ENCODE results near the gene BOC. TPM values are rescaled to one million over a fixed set of nuclear protein-coding genes. Genes with fewer than 3 reads are reported as not detected.

Gene BOC
- total and polyA plus RNA-seq, 2 of the 13 experiments (the other 11 are each of a cell fraction or from before 2014, with no cell fraction given): 0.04 TPM; not detected in 1

DNA sequence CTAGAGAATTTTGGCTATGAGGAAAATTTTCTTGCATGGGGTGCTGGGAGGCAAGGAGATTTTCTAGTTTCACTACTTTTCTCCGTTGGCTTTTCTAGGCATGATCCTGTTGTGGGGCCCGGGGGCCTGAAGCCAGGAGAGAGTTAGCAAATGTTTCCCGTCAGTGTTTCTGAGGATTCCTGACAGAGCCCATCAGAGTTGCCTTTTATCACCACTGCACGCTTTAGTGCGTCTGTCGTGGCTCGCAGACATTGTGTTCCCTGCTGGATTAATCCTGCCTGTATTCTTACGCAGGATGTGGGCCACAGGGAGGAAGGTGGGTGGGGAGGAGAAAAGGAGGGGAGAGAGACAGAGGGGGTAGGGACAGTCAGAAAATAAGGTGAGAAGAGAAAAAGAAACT, 18.1 kb upstream of the BOC start:
- POLR2A ChIA-PET: no interaction called here
- TF ChIP-seq ZNF549 (CRISPR knock-in tag; IDR thresholded peaks at IDR 0.05) (no peak), ZFP82 (CRISPR knock-in tag; IDR thresholded peaks at IDR 0.05; ENCODE audit: borderline replicate concordance) (no peak), ZSCAN22 (CRISPR knock-in tag; IDR thresholded peaks at IDR 0.05) (no peak), ZNF256 (CRISPR knock-in tag; conservative IDR thresholded peaks at IDR 0.05) (no peak), ZNF883 (CRISPR knock-in tag; IDR thresholded peaks at IDR 0.05; ENCODE audit: not compliant biosample characterization) (no peak), KLF13 (CRISPR knock-in tag; IDR thresholded peaks at IDR 0.05) (no peak)
- TF ChIP-seq, protein P1, sequence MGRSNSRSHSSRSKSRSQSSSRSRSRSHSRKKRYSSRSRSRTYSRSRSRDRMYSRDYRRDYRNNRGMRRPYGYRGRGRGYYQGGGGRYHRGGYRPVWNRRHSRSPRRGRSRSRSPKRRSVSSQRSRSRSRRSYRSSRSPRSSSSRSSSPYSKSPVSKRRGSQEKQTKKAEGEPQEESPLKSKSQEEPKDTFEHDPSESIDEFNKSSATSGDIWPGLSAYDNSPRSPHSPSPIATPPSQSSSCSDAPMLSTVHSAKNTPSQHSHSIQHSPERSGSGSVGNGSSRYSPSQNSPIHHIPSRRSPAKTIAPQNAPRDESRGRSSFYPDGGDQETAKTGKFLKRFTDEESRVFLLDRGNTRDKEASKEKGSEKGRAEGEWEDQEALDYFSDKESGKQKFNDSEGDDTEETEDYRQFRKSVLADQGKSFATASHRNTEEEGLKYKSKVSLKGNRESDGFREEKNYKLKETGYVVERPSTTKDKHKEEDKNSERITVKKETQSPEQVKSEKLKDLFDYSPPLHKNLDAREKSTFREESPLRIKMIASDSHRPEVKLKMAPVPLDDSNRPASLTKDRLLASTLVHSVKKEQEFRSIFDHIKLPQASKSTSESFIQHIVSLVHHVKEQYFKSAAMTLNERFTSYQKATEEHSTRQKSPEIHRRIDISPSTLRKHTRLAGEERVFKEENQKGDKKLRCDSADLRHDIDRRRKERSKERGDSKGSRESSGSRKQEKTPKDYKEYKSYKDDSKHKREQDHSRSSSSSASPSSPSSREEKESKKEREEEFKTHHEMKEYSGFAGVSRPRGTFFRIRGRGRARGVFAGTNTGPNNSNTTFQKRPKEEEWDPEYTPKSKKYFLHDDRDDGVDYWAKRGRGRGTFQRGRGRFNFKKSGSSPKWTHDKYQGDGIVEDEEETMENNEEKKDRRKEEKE (IDR thresholded peaks at IDR 0.05): no peak
- no peak for ATAC-seq

More for the DNA sequence above, 18.1 kb upstream of the BOC start:
- Histone ChIP-seq H2AFZ (ENCODE audit: low read length) (no peak overlapping the region), H3K79me2 (ENCODE audit: insufficient read depth, low read length) (no peaks in the 10 kb centered on the region), H3K4me1 (ENCODE audit: insufficient read depth, low read length) (no peaks in the 10 kb centered on the region), H3K36me3 (replicated peaks in 1 of 2; ENCODE audit: control insufficient read depth in 1 of 2, insufficient read depth in 2 of 2, low read length in 2 of 2) (no peaks in the 10 kb centered on the region), H3K27ac (ENCODE audit: extremely low read length, insufficient read depth, low read length) (no peak overlapping the region), H3K4me3 (replicated peaks in 1 of 3; ENCODE audit: insufficient read depth in 1 of 3, low read depth in 2 of 3, low read length in 3 of 3) (no peak overlapping the region), H3K9me3 (ENCODE audit: low read length) (peaks cover 5% of the 10 kb centered on the region; the same call in 1 of the 2 replicates), H4K20me1 (ENCODE audit: insufficient read depth, low read length) (no peaks in the 10 kb centered on the region), H3K27me3 (ENCODE audit: control insufficient read depth in 1 of 2, insufficient read depth in 2 of 2, low read length in 2 of 2) (no peaks in the 10 kb centered on the region; a peak in 1 of 5 replicates), H3K9ac (ENCODE audit: insufficient read depth, low read depth, low read length) (no peak overlapping the region), H3K4me2 (ENCODE audit: low read depth, low read length) (no peak overlapping the region)
- intact Hi-C loops (cut with micrococcal nuclease; ENCODE audit: unreplicated experiment) (no loop called here), in situ Hi-C loops (cut with HindIII; ENCODE audit: extremely low pct_ligation_motif_present, low pct_unique_long_range_greater_than_20kb) (no loop called here)
- FAIRE-seq: no peak
- BruUV-seq (replicated peaks): no TSS peak
- CTCF ChIA-PET (ENCODE audit: low intra/inter-chr PET ratio, low total read pairs): no interaction called here
- no peak for DNase-seq (ENCODE audit: low spot score)
- 40% methylated on average over 8 of the region's 8 CpGs for WGBS (ENCODE audit: low lambda C conversion rate)

Data from HepG2 (cell line).